Endodermal cell (in vitro differentiated cells): ENCODE results near the gene MIEN1. TPM values are rescaled to one million over a fixed set of nuclear protein-coding genes. Genes with fewer than 3 reads are reported as not detected.
"Not testable (repeated sequence)": the region's sequence is repeated elsewhere in the genome, so short reads cannot be mapped to it uniquely, and the experiment has no call there.

Experiments used
- DNase-seq: peaks from one replicate; pipeline ENCODE4 v3.0.0-alpha.2; 2017
- H3K27ac ChIP-seq: 2 replicates; pipeline ENCODE4 v1.5.1; 2013; ENCODE audit warnings: mild to moderate bottlenecking, low read depth, low read length, moderate library complexity
- H3K27me3 ChIP-seq: 2 replicates; pipeline ENCODE4 v1.6.1; 2013; ENCODE audit warnings: mild to moderate bottlenecking, low read length, moderate library complexity; ENCODE audit not compliant: insufficient read depth, control insufficient read depth, poor library complexity, severe bottlenecking
- H3K36me3 ChIP-seq: 2 replicates; pipeline ENCODE4 v1.7.0; 2013; ENCODE audit warnings: mild to moderate bottlenecking, low read length, moderate library complexity; ENCODE audit not compliant: control insufficient read depth, insufficient read depth
- H3K4me1 ChIP-seq: one replicate; pipeline ENCODE4 v1.7.0; 2013; ENCODE audit warnings: low read length; ENCODE audit not compliant: control insufficient read depth, insufficient read depth
- H3K4me3 ChIP-seq: 2 replicates; pipeline ENCODE4 v1.5.1; 2013; ENCODE audit warnings: mild to moderate bottlenecking, low read length, moderate library complexity
- H3K9ac ChIP-seq: 2 replicates; pipeline ENCODE4 v1.6.1; 2013; ENCODE audit warnings: mild to moderate bottlenecking, low read length, moderate library complexity; ENCODE audit not compliant: poor library complexity, severe bottlenecking; ENCODE audit errors: extremely low read depth
- H3K9me3 ChIP-seq: 2 replicates; pipeline ENCODE4 v1.6.1; 2013; ENCODE audit warnings: mild to moderate bottlenecking, low read length, moderate library complexity; ENCODE audit not compliant: control insufficient read depth
- H3K27ac Mint-ChIP-seq: 2 replicates; pipeline ENCODE4 v1.8.0; 2020; ENCODE audit warnings: mixed read lengths
- H3K27me3 Mint-ChIP-seq: 2 replicates; pipeline ENCODE4 v1.8.0; 2021; ENCODE audit warnings: mild to moderate bottlenecking, mixed read lengths; ENCODE audit not compliant: insufficient read depth
- H3K36me3 Mint-ChIP-seq: 2 replicates; pipeline ENCODE4 v1.8.0; 2020; ENCODE audit warnings: low read depth, mixed read lengths
- H3K4me1 Mint-ChIP-seq: 2 replicates; pipeline ENCODE4 v1.8.0; 2020; ENCODE audit warnings: mixed read lengths
- H3K4me3 Mint-ChIP-seq: 2 replicates; pipeline ENCODE4 v1.8.0; 2020; ENCODE audit warnings: mild to moderate bottlenecking, moderate library complexity, mixed read lengths
- H3K9me3 Mint-ChIP-seq: 2 replicates; pipeline ENCODE4 v1.8.0; 2020; ENCODE audit warnings: mild to moderate bottlenecking, mixed read lengths
- WGBS, 2 experiments: methylation state at CpG; one replicate each; pipeline versions ENCODE4 v1.1.5 to v1.1.7; 2013; ENCODE audit warnings: missing lambda C conversion rate in 2 of 2, mixed read lengths in 1 of 2; ENCODE audit not compliant: insufficient coverage in 1 of 2, insufficient read length in 1 of 2; 5-methylcytosine and 5-hydroxymethylcytosine counted together
- total RNA-seq, 2 donors: library from RNA; stranded (reverse); fragmentation: NEBNext Ultra II Directional in 1 of 2; extraction: Animal tissue kit (Norgen Biotek cat#: 25700) in 1 of 2; gene quantifications; 2 replicates in 1 of 2; 3 replicates in 1 of 2; pipeline ENCODE4 v1.2.1, GENCODE V29; 2021
- TF ChIP-seq, protein P1 (sequence below): fragments of 200-600 bp; sonication (generic); conservative IDR thresholded peaks from 2 replicates; pipeline ENCODE4 v1.5.0; 2021; ENCODE audit warnings: antibody characterized with exemption, mild to moderate bottlenecking

Gene MIEN1
- total RNA-seq, 2 donors from 2014 or later: 42.6 to 57.0 TPM

DNA sequence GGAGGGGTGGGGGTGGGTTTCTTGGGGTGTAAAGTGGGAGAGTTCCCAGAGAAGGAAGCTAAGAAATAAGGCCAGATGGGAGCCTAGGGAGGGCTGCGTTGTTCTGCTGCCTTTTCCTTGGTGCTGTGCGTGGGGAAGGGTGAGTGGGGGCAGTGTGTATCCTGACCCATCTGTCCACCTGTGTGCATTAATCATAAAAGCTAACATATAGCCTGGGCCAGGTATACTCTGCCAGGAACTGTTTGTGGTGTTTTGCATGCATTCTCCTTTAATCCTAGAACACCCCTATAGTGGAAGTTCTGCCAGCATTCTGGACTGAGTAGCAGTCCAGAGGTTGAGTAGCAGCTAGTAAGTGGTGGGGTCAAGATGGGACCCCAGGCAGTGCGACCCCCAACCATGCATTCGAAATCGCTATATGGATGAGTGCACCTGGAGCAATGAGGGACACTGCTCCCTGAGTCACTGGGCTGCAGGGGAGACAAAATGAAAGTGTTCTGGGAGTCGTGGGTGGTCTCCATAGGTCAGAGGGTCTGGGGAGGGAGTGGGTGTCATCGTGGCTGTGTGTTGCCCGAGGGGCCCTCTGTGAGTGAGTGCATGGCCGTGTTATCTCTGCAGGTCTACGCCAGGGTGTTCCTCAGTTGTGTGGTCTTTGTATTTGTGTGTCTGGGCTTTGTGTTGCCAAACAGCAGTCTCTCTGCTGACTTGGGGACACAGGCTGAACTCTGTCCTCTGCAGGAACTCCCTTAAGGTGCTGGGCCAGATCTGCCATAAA, 29.1 kb downstream of the MIEN1 start:
- TF ChIP-seq, protein P1, sequence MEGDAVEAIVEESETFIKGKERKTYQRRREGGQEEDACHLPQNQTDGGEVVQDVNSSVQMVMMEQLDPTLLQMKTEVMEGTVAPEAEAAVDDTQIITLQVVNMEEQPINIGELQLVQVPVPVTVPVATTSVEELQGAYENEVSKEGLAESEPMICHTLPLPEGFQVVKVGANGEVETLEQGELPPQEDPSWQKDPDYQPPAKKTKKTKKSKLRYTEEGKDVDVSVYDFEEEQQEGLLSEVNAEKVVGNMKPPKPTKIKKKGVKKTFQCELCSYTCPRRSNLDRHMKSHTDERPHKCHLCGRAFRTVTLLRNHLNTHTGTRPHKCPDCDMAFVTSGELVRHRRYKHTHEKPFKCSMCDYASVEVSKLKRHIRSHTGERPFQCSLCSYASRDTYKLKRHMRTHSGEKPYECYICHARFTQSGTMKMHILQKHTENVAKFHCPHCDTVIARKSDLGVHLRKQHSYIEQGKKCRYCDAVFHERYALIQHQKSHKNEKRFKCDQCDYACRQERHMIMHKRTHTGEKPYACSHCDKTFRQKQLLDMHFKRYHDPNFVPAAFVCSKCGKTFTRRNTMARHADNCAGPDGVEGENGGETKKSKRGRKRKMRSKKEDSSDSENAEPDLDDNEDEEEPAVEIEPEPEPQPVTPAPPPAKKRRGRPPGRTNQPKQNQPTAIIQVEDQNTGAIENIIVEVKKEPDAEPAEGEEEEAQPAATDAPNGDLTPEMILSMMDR: no peak
- peaks cover 13% of the 10 kb centered on the region for H3K4me1 ChIP-seq
- peaks cover 5% of the 10 kb centered on the region for H3K27me3 Mint-ChIP-seq
- no peak overlapping the region for H3K27ac ChIP-seq
- no peaks in the 10 kb centered on the region for H3K9me3 Mint-ChIP-seq
- H3K9ac ChIP-seq: peak overlapping the region; percentile 89
- DNase-seq: no peak
- peaks cover 64% of the 10 kb centered on the region for H3K4me1 Mint-ChIP-seq
- no peaks in the 10 kb centered on the region for H3K36me3 ChIP-seq
- peak overlapping the region; percentile 90 for H3K4me3 Mint-ChIP-seq
- H3K27ac Mint-ChIP-seq: peak overlapping the region; percentile 75
- no peaks in the 10 kb centered on the region for H3K27me3 ChIP-seq
- peak overlapping the region; percentile 93 for H3K4me3 ChIP-seq
- no peaks in the 10 kb centered on the region for H3K9me3 ChIP-seq
- H3K36me3 Mint-ChIP-seq: no peaks in the 10 kb centered on the region
- 7 to 21% methylated on average over 7 to 10 of the region's 10 CpGs for WGBS, 2 experiments

DNA sequence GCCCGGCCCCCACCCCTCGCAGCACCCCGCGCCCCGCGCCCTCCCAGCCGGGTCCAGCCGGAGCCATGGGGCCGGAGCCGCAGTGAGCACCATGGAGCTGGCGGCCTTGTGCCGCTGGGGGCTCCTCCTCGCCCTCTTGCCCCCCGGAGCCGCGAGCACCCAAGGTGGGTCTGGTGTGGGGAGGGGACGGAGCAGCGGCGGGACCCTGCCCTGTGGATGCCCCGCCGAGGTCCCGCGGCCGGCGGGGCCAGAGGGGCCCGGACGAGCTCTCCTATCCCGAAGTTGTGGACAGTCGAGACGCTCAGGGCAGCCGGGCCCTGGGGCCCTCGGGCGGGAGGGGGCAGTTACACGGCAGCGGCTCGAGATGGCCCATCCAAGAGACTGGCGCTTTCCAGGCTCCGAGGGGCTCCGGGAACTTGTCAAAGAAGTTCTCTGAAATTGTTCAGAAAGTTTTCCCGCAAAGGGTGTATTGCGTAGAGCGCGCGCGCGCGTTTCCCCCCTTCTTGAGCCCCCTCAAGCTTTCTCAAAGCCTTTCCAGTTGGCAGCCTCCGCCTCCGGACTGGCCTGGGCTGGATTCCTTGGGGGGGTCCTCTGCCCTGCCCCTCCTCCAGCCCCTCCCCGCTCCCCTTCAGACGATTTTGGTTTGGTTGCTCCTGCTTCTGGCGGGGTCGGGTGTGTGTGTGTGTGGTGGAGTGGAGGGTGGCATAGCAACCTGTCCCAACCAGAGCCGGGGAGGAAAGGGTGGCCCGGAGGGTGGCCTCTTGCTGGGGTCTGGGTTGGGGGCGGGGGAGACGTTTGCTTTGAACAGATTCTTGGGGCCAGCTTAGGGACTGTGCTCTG, 30.0 kb downstream of the MIEN1 start:
- no peaks in the 10 kb centered on the region for H3K9me3 Mint-ChIP-seq
- Histone ChIP-seq H3K9ac (peak overlapping the region; percentile 89), H3K9me3 (no peaks in the 10 kb centered on the region), H3K27me3 (no peaks in the 10 kb centered on the region), H3K4me1 (peaks cover 16% of the 10 kb centered on the region), H3K4me3 (peak overlapping the region; percentile 93), H3K27ac (peak overlapping the region; percentile 49), H3K36me3 (no peaks in the 10 kb centered on the region)
- H3K4me1 Mint-ChIP-seq: peaks cover 65% of the 10 kb centered on the region
- peak overlapping the region; percentile 90 for H3K4me3 Mint-ChIP-seq
- 0 to 1% methylated on average over 19 to 57 of the region's 57 CpGs for WGBS, 2 experiments
- H3K36me3 Mint-ChIP-seq: no peaks in the 10 kb centered on the region
- H3K27ac Mint-ChIP-seq: peak overlapping the region; percentile 75
- DNase-seq: peak; percentile 78
- TF ChIP-seq, protein P1: no peak
- H3K27me3 Mint-ChIP-seq: peaks cover 5% of the 10 kb centered on the region

DNA sequence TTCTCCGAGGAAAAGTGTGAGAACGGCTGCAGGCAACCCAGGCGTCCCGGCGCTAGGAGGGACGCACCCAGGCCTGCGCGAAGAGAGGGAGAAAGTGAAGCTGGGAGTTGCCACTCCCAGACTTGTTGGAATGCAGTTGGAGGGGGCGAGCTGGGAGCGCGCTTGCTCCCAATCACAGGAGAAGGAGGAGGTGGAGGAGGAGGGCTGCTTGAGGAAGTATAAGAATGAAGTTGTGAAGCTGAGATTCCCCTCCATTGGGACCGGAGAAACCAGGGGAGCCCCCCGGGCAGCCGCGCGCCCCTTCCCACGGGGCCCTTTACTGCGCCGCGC, 30.5 kb downstream of the MIEN1 start, which contains the start of gene ERBB2:
Gene ERBB2, plus strand, starts transcription at position 247 of the 330 bp plus-strand sequence. CDS start 175 bp downstream, outside the sequence.
- TF ChIP-seq, protein P1: no peak
- Histone ChIP-seq H3K4me1 (peaks cover 17% of the 10 kb centered on the region), H3K36me3 (no peaks in the 10 kb centered on the region), H3K9ac (peak within 1 kb of the TSS; percentile 89), H3K27ac (peak within 1 kb of the TSS; percentile 49), H3K9me3 (no peaks in the 10 kb centered on the region), H3K27me3 (no peaks in the 10 kb centered on the region), H3K4me3 (peak within 1 kb of the TSS; percentile 93)
- Mint-ChIP-seq H3K4me3 (peak within 1 kb of the TSS; percentile 90), H3K9me3 (no peaks in the 10 kb centered on the region), H3K4me1 (peaks cover 63% of the 10 kb centered on the region), H3K36me3 (no peaks in the 10 kb centered on the region), H3K27ac (peak within 1 kb of the TSS; percentile 98), H3K27me3 (peaks cover 5% of the 10 kb centered on the region)
- peak; percentile 95 for DNase-seq
- WGBS, 2 experiments: 0% methylated on average over 6 to 20 of the region's 20 CpGs

DNA sequence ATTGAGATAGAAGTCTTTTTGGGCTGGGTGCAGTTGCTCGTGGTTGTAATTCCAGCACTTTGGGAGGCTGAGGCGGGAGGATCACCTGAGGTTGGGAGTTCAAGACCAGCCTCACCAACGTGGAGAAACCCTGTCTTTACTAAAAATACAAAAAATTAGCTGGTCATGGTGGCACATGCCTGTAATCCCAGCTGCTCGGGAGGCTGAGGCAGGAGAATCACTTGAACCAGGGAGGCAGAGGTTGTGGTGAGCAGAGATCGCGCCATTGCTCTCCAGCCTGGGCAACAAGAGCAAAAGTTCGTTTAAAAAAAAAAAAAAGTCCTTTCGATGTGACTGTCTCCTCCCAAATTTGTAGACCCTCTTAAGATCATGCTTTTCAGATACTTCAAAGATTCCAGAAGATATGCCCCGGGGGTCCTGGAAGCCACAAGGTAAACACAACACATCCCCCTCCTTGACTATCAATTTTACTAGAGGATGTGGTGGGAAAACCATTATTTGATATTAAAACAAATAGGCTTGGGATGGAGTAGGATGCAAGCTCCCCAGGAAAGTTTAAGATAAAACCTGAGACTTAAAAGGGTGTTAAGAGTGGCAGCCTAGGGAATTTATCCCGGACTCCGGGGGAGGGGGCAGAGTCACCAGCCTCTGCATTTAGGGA, 31.0 kb downstream of the MIEN1 start:
- peak overlapping the region; percentile 42 for H3K27ac ChIP-seq
- H3K9me3 ChIP-seq, H3K27me3 Mint-ChIP-seq, DNase-seq, H3K9me3 Mint-ChIP-seq, H3K27me3 ChIP-seq, H3K36me3 ChIP-seq, H3K36me3 Mint-ChIP-seq: not testable (repeated sequence)
- Mint-ChIP-seq H3K27ac (peak overlapping the region; percentile 98), H3K4me3 (peak overlapping the region; percentile 90), H3K4me1 (peaks cover 63% of the 10 kb centered on the region)
- H3K4me1 ChIP-seq: peaks cover 18% of the 10 kb centered on the region
- peak overlapping the region; percentile 93 for H3K4me3 ChIP-seq
- 40 to 86% methylated on average over 4 to 11 of the region's 11 CpGs for WGBS, 2 experiments
- H3K9ac ChIP-seq: peak overlapping the region; percentile 89
